H1 (cell line): ENCODE data around the gene SCARB1. TPM values are rescaled to one million over a fixed set of nuclear protein-coding genes. Genes with fewer than 3 reads are reported as not detected.

Experiments
- CTCF ChIA-PET: fragments of 300-600 bp; sonication (Branson Sonifier 250); formaldehyde crosslinking; loops from one replicate; lab custom pipeline; 2021; ENCODE audit not compliant: partially characterized antibody; lab: Charles Lee
- POLR2A ChIA-PET: fragments of 300-600 bp; sonication (Branson Sonifier 250); formaldehyde crosslinking; loops from one replicate; lab custom pipeline; 2021; ENCODE audit warnings: inconsistent platforms; ENCODE audit not compliant: partially characterized antibody; lab: Charles Lee
- DNase-seq, 2 experiments: peaks; one replicate each; pipeline versions ENCODE4 v3.0.0 to v3.0.0-alpha.2; 2010 to 2022; ENCODE audit warnings: low spot score in 2 of 2, low read depth in 1 of 2, mixed read lengths in 1 of 2
- FAIRE-seq: peaks from 2 replicates; lab custom pipeline; 2011; peaks lifted over from hg19 to GRCh38; lab: Jason Lieb, UNC
- H2AFZ ChIP-seq: 2 replicates; pipeline ENCODE4 v1.8.1; 2012; ENCODE audit warnings: low read length, inconsistent platforms
- H2AK5ac ChIP-seq: 2 replicates; pipeline ENCODE4 v1.6.1; 2013; ENCODE audit warnings: low read depth, low read length
- H2BK120ac ChIP-seq: replicated peaks from 2 replicates; pipeline ENCODE3; 2013; ENCODE audit warnings: low read depth, low read length, inconsistent platforms
- H2BK12ac ChIP-seq: 2 replicates; pipeline ENCODE4 v1.6.1; 2013; ENCODE audit warnings: low read depth, low read length
- H2BK15ac ChIP-seq: 2 replicates; pipeline ENCODE4 v1.6.1; 2013; ENCODE audit warnings: low read length
- H2BK20ac ChIP-seq: 2 replicates; pipeline ENCODE4 v1.6.1; 2013; ENCODE audit warnings: low read length
- H2BK5ac ChIP-seq: 2 replicates; pipeline ENCODE4 v1.6.1; 2013; ENCODE audit warnings: low read depth, low read length
- H3K14ac ChIP-seq: 2 replicates; pipeline ENCODE4 v1.6.1; 2013; ENCODE audit warnings: inconsistent platforms; ENCODE audit not compliant: insufficient read length
- H3K18ac ChIP-seq: 2 replicates; pipeline ENCODE4 v1.6.1; 2013; ENCODE audit warnings: low read length; ENCODE audit errors: extremely low read depth
- H3K23ac ChIP-seq: 2 replicates; pipeline ENCODE4 v1.6.1; 2013; ENCODE audit warnings: inconsistent platforms; ENCODE audit not compliant: insufficient read length
- H3K23me2 ChIP-seq: 2 replicates; pipeline ENCODE4 v1.6.1; 2013; ENCODE audit warnings: low read depth, low read length
- H3K27ac ChIP-seq: 2 replicates; pipeline ENCODE4 v1.6.1; 2011; ENCODE audit warnings: low read depth, low read length, inconsistent platforms
- H3K27me3 ChIP-seq, 4 experiments: replicated peaks in 1 of 4; 1 replicate in 1 of 4; 2 replicates in 3 of 4; pipeline versions ENCODE4 v1.6.1 to v1.8.1; 2011 to 2013; ENCODE audit warnings: low read length in 3 of 4, mild to moderate bottlenecking in 3 of 4, inconsistent platforms in 2 of 4, mixed read lengths in 2 of 4, moderate library complexity in 1 of 4; ENCODE audit not compliant: control insufficient read depth in 3 of 4, insufficient read depth in 3 of 4; ENCODE audit errors: extremely low read depth in 1 of 4
- H3K36me3 ChIP-seq, 4 experiments: 2 replicates each; pipeline versions ENCODE4 v1.6.1 to v1.8.1; 2011 to 2013; ENCODE audit warnings: mild to moderate bottlenecking in 4 of 4, low read length in 3 of 4, moderate library complexity in 2 of 4, control low read depth in 1 of 4, inconsistent platforms in 1 of 4; ENCODE audit not compliant: insufficient read depth in 4 of 4, control insufficient read depth in 2 of 4
- H3K4ac ChIP-seq: replicated peaks from 2 replicates; pipeline ENCODE3; 2013; ENCODE audit warnings: low read length, low read depth, mixed read lengths, inconsistent platforms; ENCODE audit not compliant: insufficient read length
- H3K4me1 ChIP-seq, 4 experiments: replicated peaks in 1 of 4; 1 replicate in 1 of 4; 2 replicates in 3 of 4; pipeline versions ENCODE4 v1.6.1 to v1.8.1; 2011 to 2013; ENCODE audit warnings: low read length in 3 of 4, inconsistent platforms in 2 of 4, mixed read lengths in 1 of 4; ENCODE audit not compliant: insufficient read depth in 4 of 4, control insufficient read depth in 3 of 4
- H3K4me2 ChIP-seq, 2 experiments: 2 replicates each; pipeline versions ENCODE4 v1.6.1 to v1.8.1; 2011 to 2013; ENCODE audit warnings: low read depth in 2 of 2, low read length in 2 of 2, control low read depth in 1 of 2, inconsistent platforms in 1 of 2, mild to moderate bottlenecking in 1 of 2; ENCODE audit not compliant: insufficient read depth in 1 of 2
- H3K4me3 ChIP-seq, 4 experiments: fragments of 200-600, 300-600 bp in 1 of 4; sonication (generic), shearing (Covaris generic), sonication (Bioruptor Twin) in 1 of 4; 2 replicates each; pipeline versions ENCODE4 v1.5.1 to v1.8.1; 2011 to 2016; ENCODE audit warnings: low read length in 4 of 4, low read depth in 3 of 4, control low read depth in 2 of 4, inconsistent platforms in 2 of 4, mild to moderate bottlenecking in 2 of 4, mixed read lengths in 1 of 4, moderate library complexity in 1 of 4; ENCODE audit not compliant: insufficient read depth in 2 of 4; ENCODE audit errors: extremely low read depth in 1 of 4
- H3K56ac ChIP-seq: replicated peaks from 2 replicates; pipeline ENCODE3; 2013; ENCODE audit warnings: low read depth, mild to moderate bottlenecking, mixed read lengths, low read length, inconsistent platforms; ENCODE audit not compliant: insufficient read length
- H3K79me1 ChIP-seq: 2 replicates; pipeline ENCODE4 v1.6.1; 2013; ENCODE audit warnings: low read depth, low read length, control low read depth
- H3K79me2 ChIP-seq, 2 experiments: 2 replicates each; pipeline versions ENCODE4 v1.6.1 to v1.8.1; 2012 to 2013; ENCODE audit warnings: low read length in 2 of 2, mild to moderate bottlenecking in 2 of 2, inconsistent platforms in 1 of 2; ENCODE audit not compliant: insufficient read depth in 2 of 2, control insufficient read depth in 1 of 2
- H3K9ac ChIP-seq, 4 experiments: replicated peaks in 1 of 4; 1 replicate in 1 of 4; 2 replicates in 3 of 4; pipeline versions ENCODE4 v1.6.1 to v1.8.1; 2011 to 2013; ENCODE audit warnings: low read depth in 3 of 4, low read length in 3 of 4, control low read depth in 2 of 4, mild to moderate bottlenecking in 2 of 4, moderate library complexity in 2 of 4, inconsistent platforms in 1 of 4; ENCODE audit errors: extremely low read depth in 1 of 4
- H3K9me3 ChIP-seq, 2 experiments: 2 replicates each; pipeline versions ENCODE4 v1.6.1 to v1.8.1; 2012 to 2013; ENCODE audit warnings: mild to moderate bottlenecking in 2 of 2, moderate library complexity in 2 of 2, control low read depth in 1 of 2, inconsistent platforms in 1 of 2, low read depth in 1 of 2, low read length in 1 of 2, mixed read lengths in 1 of 2; ENCODE audit not compliant: insufficient read depth in 2 of 2
- H4K20me1 ChIP-seq, 2 experiments: replicated peaks in 1 of 2; 2 replicates each; pipeline versions ENCODE3 to v1.8.1; 2011 to 2013; ENCODE audit warnings: inconsistent platforms in 2 of 2, low read length in 2 of 2, mild to moderate bottlenecking in 1 of 2; ENCODE audit not compliant: insufficient read depth in 2 of 2, control insufficient read depth in 1 of 2
- H4K5ac ChIP-seq: 2 replicates; pipeline ENCODE4 v1.6.1; 2013; ENCODE audit warnings: low read length, low read depth, mixed read lengths, inconsistent platforms; ENCODE audit not compliant: insufficient read length
- H4K8ac ChIP-seq: 2 replicates; pipeline ENCODE4 v1.8.0; 2013; ENCODE audit warnings: mild to moderate bottlenecking, moderate library complexity, low read length, inconsistent platforms; ENCODE audit not compliant: insufficient read depth; ENCODE audit errors: extremely low read depth
- H4K91ac ChIP-seq: replicated peaks from 2 replicates; pipeline ENCODE3; 2013; ENCODE audit warnings: low read length, mixed read lengths, inconsistent platforms; ENCODE audit not compliant: insufficient read length
- BACH1 ChIP-seq: IDR thresholded peaks from 2 replicates; pipeline ENCODE4 v1.6.1; 2012; ENCODE audit warnings: low read length, improper control_type of control experiment
- BCL11A ChIP-seq, 2 experiments: IDR thresholded peaks; one replicate each; pipeline ENCODE4 v1.6.1; 2011; ENCODE audit warnings: low read depth in 2 of 2, low read length in 2 of 2, mild to moderate bottlenecking in 2 of 2
- EP300 ChIP-seq, 2 experiments: IDR thresholded peaks; 1 replicate in 1 of 2; 2 replicates in 1 of 2; pipeline ENCODE4 v1.6.1; 2011 to 2012; ENCODE audit warnings: low read depth in 2 of 2, low read length in 2 of 2, mild to moderate bottlenecking in 2 of 2, borderline replicate concordance in 1 of 2, inconsistent platforms in 1 of 2, moderate library complexity in 1 of 2
- HDAC6 ChIP-seq: IDR thresholded peaks from one replicate; pipeline ENCODE4 v1.7.1; 2012; ENCODE audit warnings: low read depth, mild to moderate bottlenecking, inconsistent platforms, low read length, moderate library complexity
- SIRT6 ChIP-seq: IDR thresholded peaks from one replicate; pipeline ENCODE4 v1.7.1; 2012; ENCODE audit warnings: low read length, inconsistent platforms
- SRF ChIP-seq: IDR thresholded peaks from 2 replicates; pipeline ENCODE4 v1.6.1; 2011; ENCODE audit warnings: mild to moderate bottlenecking, low read depth, low read length, moderate library complexity
- WGBS, 2 experiments: shearing (Covaris generic) in 1 of 2; methylation state at CpG; one replicate each; pipeline versions ENCODE4 v1.1.6 to v1.1.7; 2013 to 2015; ENCODE audit warnings: low lambda C conversion rate in 2 of 2, mixed read lengths in 2 of 2, inconsistent platforms in 1 of 2, low coverage in 1 of 2, missing lambda C conversion rate in 1 of 2; ENCODE audit not compliant: insufficient replicate concordance in 2 of 2, insufficient coverage in 1 of 2, insufficient read length in 1 of 2; ENCODE audit errors: extremely low coverage in 1 of 2, missing lambda C conversion rate in 1 of 2; 5-methylcytosine and 5-hydroxymethylcytosine counted together
- polyA plus RNA-seq, 7 experiments: library from polyadenylated mRNA; depleted of rRNA in 3 of 7; stranded (reverse) in 5 of 7; unstranded in 2 of 7; fragments of >200 nt in 5 of 7; fragments of 200-250 nt in 2 of 7; gene quantifications; 1 replicate in 5 of 7; 2 replicates in 1 of 7; 4 replicates in 1 of 7; pipeline versions ENCODE4 v1.2.1 to v1.2.3, GENCODE V29; 2011 to 2013; ENCODE audit warnings: missing spikeins in 2 of 7, mixed read lengths in 2 of 7
- total RNA-seq: library from RNA; stranded (reverse); fragmentation: NEBNext Ultra II Directional; extraction: Animal tissue kit (Norgen Biotek cat#: 25700); gene quantifications from 2 replicates; pipeline ENCODE4 v1.2.1, GENCODE V29; 2021

The SCARB1 gene
- total and polyA plus RNA-seq, 2 of the 8 experiments (the other 6 are each of a cell fraction or from before 2014, with no cell fraction given), result 45.3 to 57.1 TPM

DNA sequence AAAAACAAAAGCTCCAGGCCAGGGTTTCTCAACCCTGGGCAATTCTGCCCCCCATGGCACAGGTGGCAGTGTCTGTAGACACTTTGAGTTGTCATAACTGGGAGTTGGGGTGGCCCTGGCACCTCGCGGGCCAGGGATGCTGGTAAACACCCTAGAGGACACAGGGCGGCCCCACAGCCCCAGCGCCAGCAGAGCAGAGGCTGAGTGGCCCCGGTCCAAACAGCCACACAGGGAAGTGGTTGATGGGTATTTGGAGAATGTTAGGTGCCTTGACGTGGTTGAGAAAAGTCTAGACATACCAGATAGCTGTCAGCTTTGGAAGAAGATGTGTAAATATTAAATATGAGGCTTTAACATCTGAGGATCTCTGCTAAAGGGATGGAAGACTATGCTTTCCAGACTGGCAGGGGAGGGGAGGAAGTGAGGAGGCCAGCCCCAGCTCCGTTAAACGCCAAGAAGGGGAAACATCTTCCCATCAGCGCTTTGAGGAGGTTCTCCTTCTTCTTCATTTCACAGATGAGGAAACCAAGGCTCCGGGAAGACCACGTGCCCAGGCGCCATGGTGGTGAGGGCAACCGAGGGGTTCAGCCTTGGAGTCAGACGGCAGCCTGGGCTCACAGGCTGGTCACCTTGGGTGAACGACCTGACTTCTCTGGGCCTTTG, 103.7 kb downstream of the SCARB1 start:
- no peak for FAIRE-seq
- no peak overlapping the region for H3K4me2 ChIP-seq
- WGBS, 2 experiments, result 91% methylated on average over 15 of the region's 15 CpGs; no CpG with 5 or more reads in 1 of the 2 experiments
- no peak overlapping the region for H2BK5ac ChIP-seq
- no peak overlapping the region for H2AFZ ChIP-seq
- H2BK12ac ChIP-seq, result peak overlapping the region; percentile 40; the same call in 1 of the 2 replicates
- H3K4ac ChIP-seq, result no peak overlapping the region
- H3K9ac ChIP-seq, result no peak overlapping the region
- no peak overlapping the region for H2BK15ac ChIP-seq
- no peak overlapping the region for H2BK120ac ChIP-seq
- H3K79me2 ChIP-seq, result no peaks in the 10 kb centered on the region
- no peaks in the 10 kb centered on the region for H4K20me1 ChIP-seq
- no peak overlapping the region for H3K56ac ChIP-seq
- H3K27me3 ChIP-seq, result no peaks in the 10 kb centered on the region; a peak in 1 of 7 replicates
- no peaks in the 10 kb centered on the region; the same call in 1 of the 2 replicates for H3K79me1 ChIP-seq
- no peaks in the 10 kb centered on the region for H3K36me3 ChIP-seq
- POLR2A ChIA-PET, result interaction anchor here (0.6 kb wide), 1 partner anchor 168 kb away, joined by 3 read pairs; no protein-coding TSS in a partner anchor
- H3K23me2 ChIP-seq, result no peaks in the 10 kb centered on the region
- H4K5ac ChIP-seq, result no peak overlapping the region
- H3K14ac ChIP-seq, result no peak overlapping the region
- peak overlapping the region; percentile 75 for H4K91ac ChIP-seq
- H3K23ac ChIP-seq, result no peak overlapping the region
- peaks cover 9 to 12% of the 10 kb centered on the region in 2 experiments for H3K9me3 ChIP-seq
- CTCF ChIA-PET, result interaction anchor here (1.2 to 9.3 kb wide), 5 partner anchors 7 to 723 kb away, joined by 3 to 159 read pairs (median 5); no protein-coding TSS in a partner anchor
- H3K4me1 ChIP-seq, result peaks cover 0 to 13% (median 3%) of the 10 kb centered on the region in 4 experiments; a peak in 6 of 7 replicates
- no peak overlapping the region for H3K27ac ChIP-seq
- no peak overlapping the region for H4K8ac ChIP-seq
- no peak overlapping the region for H3K4me3 ChIP-seq
- no peak overlapping the region for H3K18ac ChIP-seq
- H2AK5ac ChIP-seq, result no peak overlapping the region
- H2BK20ac ChIP-seq, result no peak overlapping the region
- no peak for DNase-seq
- TF ChIP-seq BCL11A (IDR thresholded peaks at IDR 0.05; ENCODE audit: low read depth in 2 of 2, low read length in 2 of 2), result no peak
- TF ChIP-seq HDAC6, result no peak
- TF ChIP-seq SRF, result no peak
- TF ChIP-seq SIRT6, result no peak
- TF ChIP-seq EP300 (IDR thresholded peaks at IDR 0.05; ENCODE audit: borderline replicate concordance in 1 of 2, low read depth in 2 of 2, low read length in 2 of 2), result no peak
- no peak for TF ChIP-seq BACH1
